ENCODE results near the gene PDE11A. TPM values are rescaled to one million over a fixed set of nuclear protein-coding genes. Genes with fewer than 3 reads are reported as not detected.

The PDE11A gene
- total and polyA plus RNA-seq, 2 of the 13 experiments (the other 11 are each of a cell fraction or from before 2014, with no cell fraction given): 1.2 to 1.7 TPM

- TF ChIP-seq ZNF276 (CRISPR knock-in tag; IDR thresholded peaks at IDR 0.05; ENCODE audit: low read depth) (no peak), ZBTB34 (CRISPR knock-in tag; IDR thresholded peaks at IDR 0.05) (no peak), NRL (CRISPR knock-in tag; IDR thresholded peaks at IDR 0.05; ENCODE audit: borderline replicate concordance) (no peak)
Measured at GRCh38 chr2:178070824-178071223, 1.8 kb downstream of the PDE11A start (continued).

GRCh38 chr2:178069551-178069950, 3.0 kb downstream of the PDE11A start:
- no peaks in the 10 kb centered on the region for H4K20me1 ChIP-seq (ENCODE audit: insufficient read depth, low read length)
- H3K4me2 ChIP-seq (ENCODE audit: low read depth, low read length): peak overlapping the region; percentile 30
- TF ChIP-seq CTCF (CRISPR knock-in tag; IDR thresholded peaks at IDR 0.05): peak; percentile 48
- peak; percentile 41 for TF ChIP-seq STAG1 (CRISPR knock-in tag; IDR thresholded peaks at IDR 0.05)
- no peak for TF ChIP-seq ZNF317 (CRISPR knock-in tag; IDR thresholded peaks at IDR 0.05)
- TF ChIP-seq FOXM1 (CRISPR knock-in tag; IDR thresholded peaks at IDR 0.05): no peak
- H3K27me3 ChIP-seq (ENCODE audit: control insufficient read depth in 1 of 2, insufficient read depth in 2 of 2, low read length in 2 of 2): peaks cover 0 to 6% of the 10 kb centered on the region in 2 experiments; a peak in 1 of 5 replicates
- DNase-seq (ENCODE audit: low spot score) (no peak), ATAC-seq (no peak), FAIRE-seq (no peak)
- in situ Hi-C loops (cut with HindIII; ENCODE audit: extremely low pct_ligation_motif_present, low pct_unique_long_range_greater_than_20kb): no loop called here
- H3K4me3 ChIP-seq (replicated peaks in 1 of 3; ENCODE audit: insufficient read depth in 1 of 3, low read depth in 2 of 3, low read length in 3 of 3): no peak overlapping the region
- no TSS peak for BruUV-seq (replicated peaks)
- H3K4me1 ChIP-seq (ENCODE audit: insufficient read depth, low read length): peaks cover 55% of the 10 kb centered on the region
- H3K9me3 ChIP-seq (ENCODE audit: low read length): no peaks in the 10 kb centered on the region
- no peak overlapping the region for H3K9ac ChIP-seq (ENCODE audit: insufficient read depth, low read depth, low read length)
- no peak overlapping the region for H2AFZ ChIP-seq (ENCODE audit: low read length)
- no peaks in the 10 kb centered on the region for H3K79me2 ChIP-seq (ENCODE audit: insufficient read depth, low read length)
- CTCF ChIA-PET (ENCODE audit: low intra/inter-chr PET ratio, low total read pairs): no interaction called here
- POLR2A ChIA-PET: no interaction called here
- H3K36me3 ChIP-seq (replicated peaks in 1 of 2; ENCODE audit: control insufficient read depth in 1 of 2, insufficient read depth in 2 of 2, low read length in 2 of 2): no peaks in the 10 kb centered on the region
- WGBS (ENCODE audit: low lambda C conversion rate): 21% methylated on average over 1 of the region's 1 CpG
- intact Hi-C loops (cut with micrococcal nuclease; ENCODE audit: unreplicated experiment): no loop called here
- no peak overlapping the region for H3K27ac ChIP-seq (ENCODE audit: extremely low read length, insufficient read depth, low read length)
